AG20443 (cell line): ENCODE data around the gene VSTM2B.
"Not testable (repeated sequence)": the region's sequence is repeated elsewhere in the genome, so short reads cannot be mapped to it uniquely, and the experiment has no call there.

Experiments used
- DNase-seq: peaks from one replicate; pipeline ENCODE4 v3.0.0; 2012; ENCODE audit warnings: low spot score, mixed read lengths

VSTM2B gene

GRCh38 chr19:29530540-29531457 lies 5.0 kb downstream of the VSTM2B start:
- no peak for DNase-seq

GRCh38 chr19:29531458-29532025 lies 5.7 kb downstream of the VSTM2B start:
- DNase-seq, result no peak

GRCh38 chr19:29532097-29532496 lies 6.3 kb downstream of the VSTM2B start:
- no peak for DNase-seq

GRCh38 chr19:29532956-29533355 lies 7.2 kb downstream of the VSTM2B start:
- no peak for DNase-seq

GRCh38 chr19:29533578-29534544 lies 8.1 kb downstream of the VSTM2B start:
- DNase-seq, result no peak

GRCh38 chr19:29535214-29535831 lies 9.5 kb downstream of the VSTM2B start:
- no peak for DNase-seq

- no peak for DNase-seq
Observed at GRCh38 chr19:29535984-29536508, 10.3 kb downstream of the VSTM2B start.

GRCh38 chr19:29537181-29537580 lies 11.4 kb downstream of the VSTM2B start:
- no peak for DNase-seq

GRCh38 chr19:29537601-29538000 lies 11.8 kb downstream of the VSTM2B start:
- DNase-seq, result no peak

GRCh38 chr19:29538146-29538545 lies 12.4 kb downstream of the VSTM2B start:
- no peak for DNase-seq

GRCh38 chr19:29538651-29539050 lies 12.9 kb downstream of the VSTM2B start:
- DNase-seq, result no peak

- no peak for DNase-seq
Observed at GRCh38 chr19:29539131-29539530, 13.3 kb downstream of the VSTM2B start.

GRCh38 chr19:29539670-29540069 lies 13.9 kb downstream of the VSTM2B start:
- no peak for DNase-seq

- DNase-seq, result no peak
Observed at GRCh38 chr19:29540114-29540513, 14.3 kb downstream of the VSTM2B start.

- DNase-seq, result no peak
Observed at GRCh38 chr19:29541473-29542253, 15.9 kb downstream of the VSTM2B start.

GRCh38 chr19:29542327-29542726 lies 16.5 kb downstream of the VSTM2B start:
- no peak for DNase-seq

GRCh38 chr19:29542776-29543175 lies 17.0 kb downstream of the VSTM2B start:
- no peak for DNase-seq

GRCh38 chr19:29543381-29543780 lies 17.6 kb downstream of the VSTM2B start:
- no peak for DNase-seq

GRCh38 chr19:29544656-29545360 lies 19.0 kb downstream of the VSTM2B start:
- DNase-seq, result no peak

- not testable (repeated sequence) for DNase-seq
Observed at GRCh38 chr19:29545447-29545846, 19.7 kb downstream of the VSTM2B start.
